ENCODE data around the gene CNDP2. TPM values are rescaled to one million over a fixed set of nuclear protein-coding genes. Genes with fewer than 3 reads are reported as not detected.

The CNDP2 gene
- total RNA-seq, 1 donor from 2014 or later = 54.5 TPM

- DNase-seq (no peak), ATAC-seq (ENCODE audit: poor library complexity) (no peak)
- intact Hi-C loops (cut with DNase I) = no loop called here
Observed at GRCh38 chr18:74463983-74464382, 32.2 kb upstream of the CNDP2 start.

GRCh38 chr18:74465775-74466174 lies 30.4 kb upstream of the CNDP2 start:
- intact Hi-C loops (cut with DNase I) = no loop called here
- DNase-seq = no peak
- no peak for ATAC-seq (ENCODE audit: poor library complexity)

- intact Hi-C loops (cut with DNase I) = no loop called here
- peak; percentile 71 for ATAC-seq (ENCODE audit: poor library complexity)
- no peak for DNase-seq
Observed at GRCh38 chr18:74468547-74469061, 27.6 kb upstream of the CNDP2 start.

GRCh38 chr18:74472312-74472711 lies 23.9 kb upstream of the CNDP2 start:
- ATAC-seq (ENCODE audit: poor library complexity) (no peak), DNase-seq (no peak)
- intact Hi-C loops (cut with DNase I) = no loop called here

- ATAC-seq (ENCODE audit: poor library complexity) (no peak), DNase-seq (no peak)
- intact Hi-C loops (cut with DNase I) = no loop called here
Observed at GRCh38 chr18:74473976-74474640, 22.1 kb upstream of the CNDP2 start.

GRCh38 chr18:74476140-74476539 lies 20.0 kb upstream of the CNDP2 start:
- ATAC-seq (ENCODE audit: poor library complexity) (peak; percentile 63), DNase-seq (no peak)
- intact Hi-C loops (cut with DNase I) = loop anchor here (5.0 kb wide), 1 partner anchor 119 kb away; no protein-coding TSS in a partner anchor

DNA sequence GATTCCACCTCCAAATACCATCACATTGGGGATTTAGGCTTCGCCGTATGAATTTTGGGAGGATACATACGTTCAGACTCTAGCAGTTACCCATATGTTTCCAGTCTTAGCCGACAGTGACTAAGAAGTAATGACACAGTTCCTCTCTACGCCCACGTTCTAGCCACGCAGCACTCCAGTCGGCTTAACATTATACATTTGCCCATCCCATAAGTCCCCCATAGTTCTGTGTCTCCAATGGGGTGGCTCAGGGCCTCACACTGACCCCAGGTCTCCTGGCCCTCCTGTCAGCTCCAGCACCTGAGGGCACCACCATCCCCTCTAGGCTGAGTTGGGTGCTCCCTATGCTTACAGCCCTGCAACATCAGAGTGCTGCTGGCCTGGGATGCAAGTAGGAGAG lies 18.4 kb upstream of the CNDP2 start:
- ATAC-seq (ENCODE audit: poor library complexity) = no peak
- no peak for DNase-seq
- intact Hi-C loops (cut with DNase I) = loop anchor here (5.0 kb wide), 1 partner anchor 120 kb away; no protein-coding TSS in a partner anchor

DNA sequence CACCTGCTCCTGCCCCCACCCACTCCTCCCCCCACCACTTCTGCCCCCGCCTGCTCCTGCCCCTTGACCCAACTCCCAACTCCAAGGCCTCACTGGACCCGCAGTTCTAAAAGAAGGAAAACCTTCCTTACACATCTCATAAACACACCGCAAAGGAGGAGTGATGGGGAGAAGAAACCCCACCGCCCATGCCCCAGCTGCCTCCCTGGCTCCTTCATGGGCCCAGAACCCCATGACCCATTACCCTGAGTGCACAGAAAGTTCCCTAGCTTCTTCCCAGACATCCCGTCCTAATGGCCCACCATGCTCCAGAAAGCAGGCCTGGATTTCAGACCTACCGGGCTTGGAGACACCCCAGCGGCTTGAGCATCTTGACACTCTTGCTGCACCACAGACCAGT lies 17.8 kb upstream of the CNDP2 start:
- no peak for DNase-seq
- no peak for ATAC-seq (ENCODE audit: poor library complexity)
- intact Hi-C loops (cut with DNase I) = loop anchor here (5.0 kb wide), 1 partner anchor 121 kb away; no protein-coding TSS in a partner anchor

DNA sequence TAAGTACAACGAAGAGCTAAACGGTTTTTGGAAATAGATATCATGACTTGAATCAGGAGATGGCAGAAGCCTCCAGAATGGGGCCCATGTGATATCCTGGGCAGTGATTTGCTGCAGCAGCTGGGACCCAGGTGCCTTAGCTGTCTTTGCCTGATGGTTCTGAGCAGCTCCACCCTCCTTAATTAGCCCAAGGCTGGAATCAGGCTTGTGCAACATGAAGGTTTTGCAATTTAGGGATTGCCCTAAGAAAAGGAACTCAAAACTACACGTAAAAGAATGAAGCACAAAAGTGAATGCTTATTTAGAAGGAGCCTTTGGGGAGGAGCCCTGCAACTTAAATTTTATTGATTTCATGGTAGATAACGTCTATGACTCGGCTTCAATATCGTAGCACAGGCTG lies 17.3 kb upstream of the CNDP2 start:
- intact Hi-C loops (cut with DNase I) = loop anchor here (5.0 kb wide), 1 partner anchor 122 kb away; no protein-coding TSS in a partner anchor
- DNase-seq (no peak), ATAC-seq (ENCODE audit: poor library complexity) (no peak)

DNA sequence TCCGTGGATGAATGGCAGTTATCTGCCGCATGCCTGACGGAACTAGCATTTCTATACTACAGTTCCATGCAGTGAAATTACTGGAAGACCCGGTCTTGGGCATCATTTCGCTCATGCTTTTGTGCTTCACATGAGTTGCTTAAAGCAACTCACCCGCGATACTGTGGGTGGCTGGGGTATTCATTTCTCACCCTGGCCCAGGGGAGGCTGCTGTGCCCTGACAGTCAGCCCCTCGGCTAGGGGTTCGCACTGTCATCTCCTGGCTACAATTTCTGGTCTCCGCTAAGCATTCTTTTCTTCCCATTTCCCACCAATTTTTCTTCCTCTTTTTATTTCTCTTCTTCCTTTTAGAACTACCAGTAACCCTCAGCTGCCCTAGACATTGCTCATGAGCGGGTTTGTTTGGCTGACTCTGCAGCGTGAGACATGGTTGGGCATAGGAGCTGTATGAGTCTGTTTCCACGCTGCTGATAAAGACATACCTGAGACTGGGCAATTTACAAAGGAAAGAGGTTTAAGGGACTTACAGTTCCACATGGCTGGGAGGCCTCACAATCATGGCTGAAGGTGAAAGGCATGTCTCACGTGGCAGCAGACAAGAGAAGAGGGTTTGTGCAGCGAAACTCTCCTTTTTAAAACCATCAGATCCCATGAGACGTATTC lies 16.5 kb upstream of the CNDP2 start:
- DNase-seq = no peak
- ATAC-seq (ENCODE audit: poor library complexity) = peak; percentile 44
- intact Hi-C loops (cut with DNase I) = loop anchor here (5.0 kb wide), 1 partner anchor 122 kb away; no protein-coding TSS in a partner anchor

- no peak for DNase-seq
- no peak for ATAC-seq (ENCODE audit: poor library complexity)
- intact Hi-C loops (cut with DNase I) = no loop called here
Observed at GRCh38 chr18:74480149-74480651, 16.0 kb upstream of the CNDP2 start.

- no peak for DNase-seq
- intact Hi-C loops (cut with DNase I) = no loop called here
Observed at GRCh38 chr18:74482697-74483096, 13.5 kb upstream of the CNDP2 start.

DNA sequence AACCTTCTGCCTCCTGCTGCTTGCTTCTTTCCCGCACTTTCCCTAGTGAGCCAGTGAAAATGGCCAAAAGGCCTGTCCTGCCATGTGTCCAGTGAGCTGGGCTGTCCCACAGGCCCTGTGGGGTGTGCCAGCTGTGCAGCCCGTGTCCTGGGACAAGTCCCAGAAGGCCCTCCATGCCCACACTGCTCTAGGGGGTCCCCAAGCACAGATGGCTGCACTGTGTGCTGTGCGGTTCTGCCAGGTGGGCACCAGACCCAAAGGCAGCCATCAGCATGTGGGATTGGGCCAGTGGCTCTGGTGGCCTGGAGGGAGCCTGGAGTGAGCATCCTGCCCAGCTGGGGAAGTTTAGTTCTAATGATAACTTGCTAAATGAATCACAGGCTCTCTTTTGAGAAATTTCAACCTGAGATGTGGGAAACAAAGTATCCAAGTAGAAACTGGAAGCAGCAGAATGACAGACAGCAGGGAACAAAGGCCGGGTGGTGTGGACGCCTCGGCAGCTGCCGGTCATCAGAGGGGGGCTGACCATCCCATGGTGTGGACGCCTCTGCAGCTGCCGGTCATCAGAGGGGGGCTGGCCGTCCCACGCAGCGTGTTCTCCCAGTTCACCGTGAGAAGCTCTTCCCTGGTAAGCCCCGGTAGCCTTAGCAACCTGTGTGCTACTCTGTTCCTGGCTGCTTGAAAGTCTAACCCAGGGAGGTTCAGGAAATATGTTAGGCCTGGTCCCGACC lies 9.9 kb upstream of the CNDP2 start:
- no peak for ATAC-seq (ENCODE audit: poor library complexity)
- intact Hi-C loops (cut with DNase I) = no loop called here

More at GRCh38 chr18:74482697-74483096, 13.5 kb upstream of the CNDP2 start:
- ATAC-seq (ENCODE audit: poor library complexity) = no peak

DNA sequence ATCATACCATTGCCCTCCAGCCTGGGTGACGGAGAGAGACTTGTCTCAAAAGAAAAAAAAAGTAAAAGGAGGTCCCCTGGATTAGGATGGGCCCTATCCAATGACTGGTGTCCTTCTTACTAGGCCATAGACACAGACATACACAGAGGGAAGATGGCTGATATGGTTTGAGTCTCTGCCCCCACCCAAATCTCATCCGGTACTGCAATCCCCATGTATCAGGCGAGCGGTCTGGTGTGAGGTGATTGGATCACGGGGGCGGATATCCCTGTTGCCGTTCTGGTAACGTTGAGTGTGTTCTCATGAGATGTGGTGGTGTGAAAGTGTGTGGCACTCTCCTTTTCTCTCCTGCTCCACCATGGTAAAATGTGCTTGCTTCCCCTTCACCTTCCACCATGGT lies 7.8 kb upstream of the CNDP2 start:
- intact Hi-C loops (cut with DNase I) = no loop called here
- ATAC-seq (ENCODE audit: poor library complexity) = no peak
- no peak for DNase-seq

More for the DNA sequence above, 9.9 kb upstream of the CNDP2 start:
- DNase-seq = no peak

DNA sequence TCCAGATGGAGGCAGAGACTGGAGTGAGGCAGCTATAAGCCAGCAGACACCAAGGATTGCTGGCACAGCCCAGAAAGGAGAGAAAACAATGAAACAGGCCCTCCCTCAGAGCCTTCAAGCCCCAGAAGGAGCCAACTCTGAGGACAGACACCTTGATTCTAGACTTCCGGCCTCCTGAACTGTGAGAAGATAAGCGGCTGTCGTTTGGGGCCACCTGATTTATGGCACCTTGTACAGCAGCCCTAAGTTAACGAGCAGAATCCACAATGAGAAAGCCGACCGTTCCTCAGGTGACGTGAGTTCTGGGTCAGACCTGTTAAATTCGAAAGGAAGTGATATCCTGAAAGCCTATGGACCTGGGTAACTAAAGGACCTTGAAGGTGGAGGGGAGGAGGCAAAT lies 7.3 kb upstream of the CNDP2 start:
- ATAC-seq (ENCODE audit: poor library complexity) = no peak

GRCh38 chr18:74489676-74490075 lies 6.5 kb upstream of the CNDP2 start:
- intact Hi-C loops (cut with DNase I) = loop anchor here (5.0 to 10.0 kb wide), 3 partner anchors 63 to 295 kb away; no protein-coding TSS in a partner anchor

More for the DNA sequence above, 7.3 kb upstream of the CNDP2 start:
- intact Hi-C loops (cut with DNase I) = no loop called here
- DNase-seq = no peak

DNA sequence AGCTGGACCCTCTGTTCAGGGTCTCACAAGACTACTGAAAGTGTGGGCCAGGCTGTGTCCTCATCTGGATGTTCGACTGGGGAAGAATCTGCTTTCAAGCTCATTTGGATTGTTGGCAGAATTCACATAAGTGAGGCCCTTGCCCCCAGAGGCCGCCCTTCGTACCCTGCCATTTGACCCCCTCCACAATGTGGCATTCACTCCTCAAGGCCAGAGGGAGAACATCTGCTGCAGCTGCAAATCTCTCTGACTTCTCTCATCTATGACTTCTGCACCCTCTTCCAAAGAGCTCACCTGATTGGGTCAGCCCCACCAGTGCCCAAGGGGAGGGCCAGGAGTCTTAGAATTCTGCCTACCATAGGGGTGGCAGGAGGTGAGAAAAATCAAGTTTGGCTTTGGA lies 3.9 kb upstream of the CNDP2 start:
- no peak for ATAC-seq (ENCODE audit: poor library complexity)
- intact Hi-C loops (cut with DNase I) = loop anchor here (5.0 to 10.0 kb wide), 3 partner anchors 60 to 297 kb away; no protein-coding TSS in a partner anchor

More at GRCh38 chr18:74489676-74490075, 6.5 kb upstream of the CNDP2 start:
- no peak for ATAC-seq (ENCODE audit: poor library complexity)
- DNase-seq = no peak

GRCh38 chr18:74493689-74494088 lies 2.5 kb upstream of the CNDP2 start:
- ATAC-seq (ENCODE audit: poor library complexity) (peak; percentile 4), DNase-seq (no peak)
- intact Hi-C loops (cut with DNase I) = loop anchor here (5.0 to 10.0 kb wide), 3 partner anchors 59 to 299 kb away; no protein-coding TSS in a partner anchor

More for the DNA sequence above, 3.9 kb upstream of the CNDP2 start:
- DNase-seq = no peak

DNA sequence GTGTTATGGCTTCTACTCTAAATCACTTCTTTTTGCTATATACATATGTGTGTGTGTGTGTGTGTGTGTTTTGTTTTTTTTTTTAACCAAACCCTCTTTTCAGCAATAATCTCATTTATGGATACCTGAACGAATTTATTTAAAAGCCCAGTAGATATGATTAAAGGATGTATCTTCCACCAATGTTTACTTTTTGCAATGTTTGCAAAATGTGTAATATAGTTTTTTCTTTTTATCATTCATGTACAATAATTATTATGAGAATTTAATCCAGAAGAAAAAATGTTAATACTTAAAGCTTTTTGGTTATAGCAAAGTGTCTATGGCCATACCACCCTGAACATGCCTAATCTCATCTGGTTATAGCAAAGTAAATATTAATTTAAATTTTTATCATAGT lies 1.6 kb upstream of the CNDP2 start:
- no peak for DNase-seq

More for the DNA sequence above, 1.6 kb upstream of the CNDP2 start:
- intact Hi-C loops (cut with DNase I) = loop anchor here (5.0 to 10.0 kb wide), 3 partner anchors 58 to 300 kb away; no protein-coding TSS in a partner anchor
- no peak for ATAC-seq (ENCODE audit: poor library complexity)
